ENCODE data around the gene INPP5A.
"Not testable (repeated sequence)": the region's sequence is repeated elsewhere in the genome, so short reads cannot be mapped to it uniquely, and the experiment has no call there.

The INPP5A gene

DNA sequence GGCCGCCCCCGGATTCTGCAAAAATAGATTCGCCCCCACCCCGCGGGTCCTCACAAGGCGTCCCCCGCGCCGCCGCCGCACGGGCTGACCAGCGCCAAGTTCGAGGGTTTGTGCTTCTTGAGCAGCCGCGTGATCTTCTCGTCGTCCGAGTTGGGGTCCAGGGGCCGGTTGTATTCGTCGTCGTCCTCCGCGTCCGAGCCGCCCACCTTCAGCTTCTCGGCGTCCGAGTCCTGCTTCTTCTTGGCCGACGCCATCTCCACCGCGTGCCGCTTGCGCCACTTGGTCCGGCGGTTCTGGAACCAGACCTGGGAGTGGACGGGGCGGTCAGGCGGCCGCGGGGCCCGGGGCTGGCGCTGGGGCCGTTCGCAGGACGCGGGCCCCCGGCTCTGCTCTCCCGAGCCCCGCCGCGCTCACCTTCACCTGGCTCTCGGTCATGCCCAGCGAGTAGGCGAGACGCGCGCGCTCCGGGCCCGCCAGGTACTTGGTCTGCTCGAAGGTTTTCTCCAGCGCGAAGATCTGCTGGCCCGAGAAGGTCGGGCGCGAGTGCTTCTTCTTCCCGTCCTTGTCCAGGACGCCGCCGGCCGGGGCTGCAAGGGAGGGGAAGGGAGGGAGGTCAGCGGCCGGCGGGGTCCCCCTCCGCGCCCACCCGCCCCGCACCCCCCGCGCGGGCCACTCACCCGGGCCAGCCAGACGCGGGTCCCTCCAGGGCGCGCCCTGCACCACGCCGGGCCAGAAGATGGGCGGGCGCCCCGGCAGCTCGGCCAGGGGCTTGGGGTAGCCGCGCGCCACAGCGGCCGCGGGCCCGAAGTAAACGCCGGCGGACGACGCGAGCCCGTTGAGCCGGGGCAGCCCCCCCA, 247.5 kb downstream of the INPP5A start:
- no peak for DNase-seq (ENCODE audit: low read depth)

DNA sequence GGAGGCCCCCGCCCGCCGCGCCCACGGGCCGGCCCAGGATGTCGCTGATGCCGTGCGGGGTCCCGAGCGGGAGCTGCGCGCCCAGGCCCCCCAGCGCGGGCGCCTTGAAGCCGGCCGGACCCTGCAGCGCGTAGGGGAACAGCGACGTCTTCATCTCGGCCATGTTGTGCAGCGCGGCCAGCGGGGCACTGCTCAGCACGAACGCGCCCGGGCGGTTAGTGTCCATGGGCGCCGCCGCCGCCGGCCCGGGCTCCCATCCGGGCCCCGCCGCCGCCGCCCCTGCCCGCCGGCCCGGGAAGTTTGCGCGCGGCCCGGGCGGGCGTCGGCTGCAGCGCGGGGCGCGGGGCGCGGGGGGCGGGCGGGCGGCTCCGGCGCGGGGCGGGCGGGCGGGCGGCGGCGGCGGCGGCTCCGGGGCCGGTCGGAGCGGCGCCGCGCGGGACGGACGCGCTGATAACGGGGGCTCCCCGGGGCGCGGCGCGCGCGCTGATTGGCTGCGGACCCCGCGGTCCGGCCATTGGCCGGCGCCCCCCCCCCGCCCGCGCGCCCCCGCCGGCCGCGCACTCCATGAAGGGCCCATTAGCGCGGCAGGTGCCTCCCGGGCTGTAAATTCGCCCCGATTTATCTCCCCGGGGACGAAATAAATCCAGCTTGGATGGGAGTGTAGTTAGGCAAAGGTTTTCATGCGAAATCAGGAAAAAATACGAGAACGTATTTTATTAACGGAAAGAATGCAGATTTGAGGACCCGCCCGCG, 248.3 kb downstream of the INPP5A start, which contains the start of gene NKX6-2:
NKX6-2 (minus strand) TSS at position 425 of the 753 bp plus-strand sequence; CDS start at position 226, 199 bp downstream.
- no peak for DNase-seq (ENCODE audit: low read depth)

DNA sequence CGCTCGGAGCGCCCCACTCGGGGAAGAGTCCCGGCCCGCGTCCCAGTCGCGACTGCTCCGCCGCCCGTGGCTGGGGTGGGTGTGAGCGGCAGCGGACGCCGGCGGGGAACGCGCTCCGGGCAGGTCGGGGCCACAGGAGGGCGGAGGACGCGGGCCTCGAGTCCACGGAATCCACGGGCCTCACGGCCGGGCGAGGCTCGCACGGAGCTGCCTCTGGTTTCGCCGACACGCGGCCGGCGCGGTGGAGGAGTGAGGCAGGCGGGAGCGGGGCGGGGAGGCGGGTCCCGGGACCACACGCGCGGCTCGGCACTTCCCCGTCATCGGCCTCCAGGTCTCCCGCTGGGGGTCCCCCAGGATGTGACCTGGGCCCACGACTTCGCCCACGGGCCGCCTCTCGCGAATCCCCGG, 248.9 kb downstream of the INPP5A start:
- DNase-seq (ENCODE audit: low read depth): no peak

DNA sequence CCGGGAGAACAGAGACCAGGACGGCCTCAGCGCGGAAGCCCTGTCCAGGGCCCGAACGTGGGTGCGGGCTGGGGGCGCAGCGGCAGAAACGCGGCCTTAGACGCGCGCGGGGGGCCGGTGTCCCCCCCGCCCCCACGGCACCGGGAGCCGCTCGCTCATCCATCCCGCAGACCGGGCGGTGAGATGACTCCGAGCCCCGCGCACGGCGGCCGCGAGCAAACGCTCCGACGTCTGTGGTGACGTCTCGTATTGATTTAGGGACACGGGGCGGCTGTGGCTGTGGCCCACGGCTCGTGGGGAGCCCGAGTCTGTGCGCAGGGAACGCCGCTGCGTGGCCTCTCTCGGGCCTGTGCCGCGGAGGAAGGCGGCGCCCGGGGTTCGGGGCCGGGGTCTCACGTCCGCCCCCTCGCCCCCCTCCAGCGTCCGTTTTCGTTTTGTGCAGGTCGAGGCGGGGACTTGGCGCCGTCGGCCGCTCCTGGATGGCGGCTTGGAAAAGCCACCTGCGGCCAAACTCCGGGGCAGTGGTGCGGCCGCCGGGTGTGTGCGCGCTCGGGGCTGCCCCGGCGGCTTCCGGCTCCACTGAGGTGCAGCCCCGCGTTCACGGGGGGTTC, 249.4 kb downstream of the INPP5A start:
- no peak for DNase-seq (ENCODE audit: low read depth)

DNA sequence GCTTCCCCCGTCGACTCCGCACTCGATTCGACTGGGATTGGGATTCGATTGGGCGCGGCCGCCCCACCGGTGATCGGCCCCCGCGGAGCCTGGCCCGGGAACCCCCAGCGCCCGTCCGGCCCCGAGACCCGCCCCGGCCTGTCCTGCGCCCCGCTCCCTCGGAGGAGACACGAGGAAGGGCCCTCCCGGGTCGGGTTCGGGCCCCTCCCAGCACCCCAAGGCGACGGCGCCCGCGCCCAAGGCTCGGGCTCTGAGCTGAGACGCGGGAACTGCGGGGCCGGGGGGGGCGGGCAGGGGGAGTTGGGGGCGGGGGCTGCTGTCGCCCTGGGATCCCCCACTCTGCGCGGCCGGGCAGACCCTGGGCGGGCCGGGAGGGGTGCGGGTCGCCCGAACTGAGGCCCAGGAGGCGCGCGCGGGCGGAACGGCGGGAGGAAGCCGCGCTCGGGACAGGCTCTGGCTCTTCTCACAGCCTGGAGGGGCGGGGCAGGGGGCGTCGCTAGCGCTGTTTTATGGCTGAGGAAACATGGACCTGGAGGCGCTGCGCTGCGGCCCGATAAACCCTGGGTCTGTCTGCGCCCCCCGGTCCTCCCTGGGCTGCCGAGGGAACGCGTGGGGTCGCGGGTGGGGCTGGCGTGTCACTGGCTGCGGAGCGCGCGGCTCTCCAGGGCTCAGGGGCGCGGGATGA, 250.1 kb downstream of the INPP5A start:
- DNase-seq (ENCODE audit: low read depth): no peak

DNA sequence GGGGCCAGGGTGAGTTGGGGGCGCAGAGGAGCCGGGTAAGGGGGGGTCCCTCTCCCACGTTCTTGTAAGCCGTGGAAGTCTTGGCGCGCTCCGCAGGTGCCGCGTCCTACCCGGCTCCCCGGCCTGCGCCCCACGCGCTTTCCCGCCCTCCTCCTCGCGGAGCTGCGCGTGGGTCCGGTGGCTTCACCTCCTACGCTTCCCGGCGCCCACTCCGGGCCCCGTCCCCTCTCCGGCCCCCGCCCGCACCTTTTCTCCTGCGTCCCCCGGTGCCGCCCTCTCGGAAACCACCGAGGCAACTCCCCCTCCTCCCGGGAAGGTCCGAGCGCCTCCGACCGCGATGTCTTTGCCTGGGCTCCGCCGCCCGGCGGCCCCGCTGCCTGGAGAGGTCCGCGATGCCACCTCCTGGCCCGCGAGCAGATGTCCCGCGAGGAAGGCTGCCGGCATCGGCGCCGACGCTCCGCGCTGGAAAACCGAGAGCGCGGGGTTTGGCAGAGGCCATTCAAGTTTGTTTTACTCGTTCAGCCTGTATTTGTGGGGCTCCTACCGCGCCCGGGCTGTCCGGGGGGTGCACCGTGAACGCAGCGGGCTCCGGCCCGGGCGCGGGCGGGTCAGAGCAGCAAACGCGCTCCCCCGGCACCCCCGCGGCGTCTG, 250.7 kb downstream of the INPP5A start:
- DNase-seq (ENCODE audit: low read depth): no peak

DNA sequence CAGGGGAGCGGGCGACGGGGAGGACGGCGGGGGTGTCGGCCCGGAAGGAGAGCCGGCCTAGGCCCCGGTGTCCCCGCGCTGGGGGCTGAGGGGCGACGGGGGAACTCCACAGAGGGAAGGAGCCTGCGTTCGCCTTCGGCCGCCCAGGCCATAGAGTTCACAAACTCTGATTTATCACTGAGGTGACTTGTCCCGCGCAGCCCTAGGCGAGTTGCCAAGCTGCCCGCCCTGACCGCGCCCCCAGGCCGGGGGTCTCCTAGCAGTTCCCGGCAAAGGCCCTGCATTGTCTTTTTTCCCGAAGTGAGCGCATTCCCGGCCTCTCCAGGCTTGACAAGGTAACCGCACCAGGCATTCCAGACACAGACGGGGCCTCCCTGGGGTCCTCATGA, 251.2 kb downstream of the INPP5A start:
- DNase-seq (ENCODE audit: low read depth): no peak

DNA sequence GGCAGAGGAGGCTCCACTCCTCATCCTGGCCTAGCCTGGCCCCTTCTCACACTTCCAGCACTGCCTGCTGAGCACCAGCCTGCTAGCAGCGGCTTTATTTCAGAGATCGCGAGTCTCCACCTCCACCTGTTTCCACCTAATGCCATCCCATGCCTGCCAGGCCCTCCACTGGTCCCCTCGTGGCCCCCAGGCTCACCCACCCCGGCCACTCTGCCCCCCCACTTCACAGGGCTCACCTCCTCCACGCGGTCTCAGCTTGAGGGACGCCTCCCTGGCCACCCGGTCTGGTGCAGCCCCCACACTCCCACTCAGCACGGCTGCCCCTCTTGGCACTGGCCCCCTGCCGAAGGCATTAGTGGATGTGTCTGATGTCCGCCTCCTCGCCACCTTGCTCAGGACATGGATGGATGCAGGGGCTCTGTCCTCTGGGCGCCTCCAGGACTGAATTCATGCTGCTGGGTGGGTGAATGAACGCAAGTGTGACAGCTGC, 252.1 kb downstream of the INPP5A start:
- DNase-seq (ENCODE audit: low read depth): no peak

DNA sequence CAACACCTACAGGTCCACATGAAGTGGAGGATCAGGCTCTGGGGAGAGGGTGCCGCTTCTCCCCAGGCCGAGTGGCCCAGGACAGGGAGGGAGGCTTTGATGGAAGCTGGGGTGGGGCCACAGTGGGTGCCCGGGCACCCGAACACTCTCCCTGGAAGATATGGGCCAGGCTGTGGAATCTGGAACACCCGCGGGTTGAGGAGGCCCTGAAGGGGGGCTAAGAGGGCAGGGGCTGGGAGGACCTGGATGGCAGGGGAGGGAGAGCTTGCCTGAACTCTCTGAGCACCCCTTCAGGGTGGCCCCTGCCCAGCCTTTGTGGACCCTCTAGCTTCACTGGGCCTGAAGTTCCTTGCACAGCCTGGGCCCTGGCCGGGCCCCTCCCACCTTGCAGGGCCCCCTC, 252.9 kb downstream of the INPP5A start:
- no peak for DNase-seq (ENCODE audit: low read depth)

DNA sequence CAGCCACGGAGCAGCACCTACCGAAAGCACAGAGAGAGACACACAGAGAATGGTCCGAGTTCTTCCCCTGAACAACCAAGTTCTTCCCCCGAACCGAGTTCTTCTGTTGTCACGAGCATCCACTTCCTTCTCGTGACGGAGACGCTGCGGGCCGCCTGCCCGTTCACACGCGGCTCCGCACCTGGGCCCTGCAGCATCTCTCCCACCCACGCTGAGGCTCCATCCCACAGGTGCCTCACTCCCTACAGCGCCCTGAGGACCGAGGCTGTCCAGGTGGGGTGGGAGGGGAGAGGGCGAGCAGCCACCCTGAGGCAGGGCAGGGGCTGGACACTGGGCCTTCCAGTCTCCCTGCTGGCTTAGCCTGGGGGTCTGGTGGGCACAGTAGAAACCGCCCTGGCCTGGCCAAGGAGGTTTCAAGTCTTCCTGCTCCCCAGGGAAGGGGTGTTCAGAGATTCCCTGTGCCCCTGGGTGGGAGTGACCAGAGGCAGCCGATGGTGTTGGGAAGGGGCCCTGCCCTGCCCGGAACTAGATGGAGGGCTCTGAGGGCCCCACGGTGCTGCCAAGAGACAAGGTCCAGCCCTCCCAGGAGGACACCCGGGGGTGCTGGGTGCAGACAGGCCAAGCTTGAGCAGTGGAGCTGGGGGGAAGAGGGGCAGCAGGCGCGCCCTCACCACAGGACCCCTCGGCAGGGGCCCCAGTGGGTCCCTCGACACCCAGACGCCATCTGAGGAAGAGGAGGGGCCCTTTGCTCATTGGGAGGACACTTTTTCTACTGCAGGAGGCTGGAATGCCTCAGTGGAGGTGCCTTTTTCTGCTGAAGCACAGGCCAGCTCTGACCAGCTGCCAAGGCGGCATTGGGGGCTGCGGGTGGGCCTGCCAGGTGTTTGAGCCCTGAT, 253.6 kb downstream of the INPP5A start:
- DNase-seq (ENCODE audit: low read depth): no peak

DNA sequence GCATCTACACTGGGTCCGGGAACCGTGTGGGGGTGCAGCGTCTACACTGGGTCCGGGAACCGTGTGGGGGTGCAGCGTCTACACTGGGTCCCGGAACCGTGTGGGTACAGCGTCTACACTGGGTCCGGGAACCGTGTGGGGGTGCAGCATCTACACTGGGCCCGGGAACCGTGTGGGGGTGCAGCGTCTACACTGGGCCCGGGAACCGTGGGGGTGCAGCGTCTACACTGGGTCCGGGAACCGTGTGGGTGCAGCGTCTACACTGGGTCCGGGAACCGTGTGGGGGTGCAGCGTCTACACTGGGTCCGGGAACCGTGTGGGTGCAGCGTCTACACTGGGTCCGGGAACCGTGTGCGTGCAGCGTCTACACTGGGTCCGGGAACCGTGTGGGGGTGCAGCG, 254.5 kb downstream of the INPP5A start:
- not testable (repeated sequence) for DNase-seq (ENCODE audit: low read depth)

DNA sequence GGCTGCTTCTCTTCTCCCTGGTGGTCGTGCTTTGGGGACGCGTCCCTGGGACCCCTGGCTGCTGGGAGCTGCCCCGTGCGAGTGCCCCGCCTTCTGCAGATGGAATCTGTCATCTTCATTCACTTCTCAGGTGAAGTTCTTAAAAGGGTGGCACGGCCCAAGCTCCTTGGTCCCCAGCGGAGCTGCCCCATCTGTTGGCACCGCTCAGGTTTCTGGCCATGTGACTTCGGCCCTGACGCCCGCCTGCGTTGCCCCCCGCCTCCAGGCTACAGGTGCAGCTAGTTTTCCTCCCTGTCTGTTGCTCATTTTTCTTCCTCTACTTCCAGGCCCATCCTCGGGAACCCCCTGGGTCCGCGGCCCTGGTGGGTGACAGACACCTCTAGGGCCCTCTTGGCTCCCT, 255.2 kb downstream of the INPP5A start:
- no peak for DNase-seq (ENCODE audit: low read depth)

DNA sequence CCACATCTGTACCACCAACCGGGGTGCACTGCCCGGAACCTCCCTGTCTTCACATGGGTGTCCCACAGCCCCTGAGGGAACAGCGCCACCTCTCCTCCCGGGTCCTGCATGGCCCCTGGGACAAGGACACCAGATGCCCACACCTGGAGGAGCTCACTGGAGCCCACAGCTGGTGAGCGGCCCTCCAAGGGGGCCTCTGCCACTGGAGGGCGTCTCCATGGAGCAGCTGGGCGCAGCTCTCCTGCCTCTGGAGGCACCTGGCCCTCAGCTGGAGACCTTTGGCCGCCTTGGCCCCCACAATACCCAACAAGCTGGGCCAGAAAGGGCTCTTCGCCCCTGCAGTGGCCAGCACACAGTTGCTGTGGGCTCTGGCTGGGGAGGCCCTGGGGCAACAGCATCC, 255.6 kb downstream of the INPP5A start:
- DNase-seq (ENCODE audit: low read depth): no peak

DNA sequence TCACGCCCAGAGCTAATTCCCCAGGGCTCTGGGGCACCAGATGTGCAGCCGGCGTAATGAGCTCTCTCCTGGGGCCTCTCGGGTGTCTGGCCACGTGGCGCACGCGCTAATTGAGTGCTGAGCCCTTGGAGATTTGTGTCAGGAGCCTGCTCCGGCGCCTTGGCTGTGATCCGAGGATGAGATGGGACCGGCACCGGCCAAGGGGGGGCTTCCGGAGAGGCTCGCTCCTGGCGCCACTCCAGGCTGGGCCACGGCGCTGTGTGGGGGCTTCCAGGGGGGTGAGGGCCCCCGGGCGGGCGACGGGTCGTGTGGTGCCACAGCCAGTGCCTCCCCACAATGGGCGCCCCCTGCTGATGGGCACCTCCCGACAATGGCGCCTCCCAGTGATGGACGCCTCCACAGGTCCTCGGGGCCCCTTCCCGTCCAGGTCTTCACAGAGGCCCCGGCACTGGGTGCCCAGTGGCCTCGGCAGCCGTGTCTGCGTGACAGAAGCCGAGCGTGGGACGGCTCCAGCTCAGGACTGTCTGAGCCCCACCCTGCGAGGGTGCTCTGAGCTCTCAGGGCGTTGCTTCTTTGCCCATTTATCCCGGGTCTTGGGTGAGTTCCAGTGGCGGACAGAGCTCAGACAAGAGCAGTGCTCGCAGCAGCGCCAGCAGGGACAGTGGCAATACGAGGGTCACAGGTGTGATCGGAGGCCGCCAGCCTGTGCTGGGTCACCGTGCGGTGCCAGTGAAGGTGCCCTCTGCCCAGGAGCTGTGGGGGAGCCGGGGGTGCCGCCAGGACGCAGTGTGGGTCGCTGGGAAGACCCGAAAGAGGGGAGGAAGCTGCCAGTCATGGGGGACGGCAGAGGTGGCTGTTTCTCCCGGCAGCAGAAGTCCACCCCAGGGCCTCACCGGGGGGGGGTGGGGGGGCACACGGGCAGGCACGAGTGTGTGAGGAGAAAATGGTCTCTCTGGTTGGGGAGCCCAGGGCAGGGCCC, 256.6 kb downstream of the INPP5A start:
- DNase-seq (ENCODE audit: low read depth): no peak

DNA sequence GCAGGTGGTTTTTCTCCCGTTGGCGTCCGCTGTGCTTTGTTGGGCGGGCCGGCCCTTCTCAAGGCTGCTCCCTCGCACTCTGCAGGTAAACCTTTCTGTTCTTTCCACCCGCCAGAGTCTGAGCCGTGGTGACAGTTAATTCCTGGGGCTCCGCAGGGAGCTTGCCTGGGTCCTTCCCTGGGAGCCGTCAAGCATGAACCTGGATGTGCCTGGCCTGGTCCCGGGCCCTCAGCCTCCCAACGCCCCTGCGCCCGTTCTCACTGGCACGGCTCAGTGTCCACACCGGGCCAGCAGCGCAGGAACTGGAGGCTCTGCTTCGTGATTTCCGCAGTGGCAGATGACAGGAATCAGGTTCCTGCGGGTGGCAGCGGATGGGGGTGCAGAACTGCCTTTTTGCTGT, 259.3 kb downstream of the INPP5A start:
- DNase-seq (ENCODE audit: low read depth): no peak

DNA sequence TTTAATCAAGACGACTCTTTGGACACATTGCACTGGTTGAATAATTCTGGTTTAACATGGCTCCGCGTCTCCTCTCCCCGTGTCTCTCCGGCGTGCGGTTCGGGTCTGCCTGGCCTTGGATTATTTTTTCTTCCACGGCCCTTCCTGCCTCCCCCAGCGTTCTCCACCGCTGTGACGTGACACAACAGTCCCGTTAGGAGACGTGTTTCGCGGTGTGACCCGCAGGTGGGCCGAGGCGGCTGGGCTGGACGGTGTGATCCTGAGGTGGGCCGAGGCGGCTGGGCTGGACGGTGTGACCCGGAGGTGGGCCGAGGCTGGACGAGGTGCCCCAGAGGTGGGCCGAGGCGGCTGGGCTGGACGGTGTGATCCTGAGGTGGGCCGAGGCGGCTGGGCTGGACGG, 260.4 kb downstream of the INPP5A start:
- DNase-seq (ENCODE audit: low read depth): not testable (repeated sequence)

DNA sequence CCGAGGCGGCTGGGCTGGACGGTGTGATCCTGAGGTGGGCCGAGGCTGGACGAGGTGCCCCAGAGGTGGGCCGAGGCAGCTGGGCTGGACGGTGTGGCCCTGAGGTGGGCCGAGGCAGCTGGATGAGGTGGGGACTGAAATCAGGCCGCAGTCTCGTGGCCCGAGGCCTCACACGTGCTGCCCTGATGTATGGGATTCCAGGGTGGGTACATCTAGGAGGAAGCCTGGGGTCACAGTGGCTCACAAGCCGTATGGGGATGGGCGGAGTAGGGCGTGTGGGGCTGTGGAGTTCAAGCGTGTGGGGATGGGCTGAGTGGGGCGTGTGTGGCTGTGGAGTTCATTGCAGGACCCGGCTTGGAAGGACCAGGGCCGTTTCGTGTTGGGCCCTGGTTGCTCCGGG, 260.8 kb downstream of the INPP5A start:
- DNase-seq (ENCODE audit: low read depth): no peak

DNA sequence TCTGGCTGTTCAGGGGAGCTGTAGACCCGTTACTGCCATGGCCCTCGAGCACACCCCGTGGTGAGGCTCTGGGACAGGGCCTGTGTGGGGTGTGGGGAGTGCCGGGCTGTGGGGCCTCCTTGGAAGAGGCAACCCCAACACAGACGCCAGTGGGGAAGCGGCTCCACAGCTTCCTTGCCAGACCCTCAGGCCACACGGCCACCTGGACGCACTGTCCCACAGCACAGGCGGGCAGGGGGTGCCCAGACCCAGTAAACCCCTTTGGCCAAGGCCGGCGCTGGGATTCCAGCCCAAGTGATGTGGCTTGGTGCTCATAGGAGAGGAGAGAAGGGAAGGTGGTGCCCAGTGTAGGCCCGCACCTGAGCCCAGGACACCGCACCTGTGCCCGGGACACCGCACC, 261.3 kb downstream of the INPP5A start:
- no peak for DNase-seq (ENCODE audit: low read depth)

DNA sequence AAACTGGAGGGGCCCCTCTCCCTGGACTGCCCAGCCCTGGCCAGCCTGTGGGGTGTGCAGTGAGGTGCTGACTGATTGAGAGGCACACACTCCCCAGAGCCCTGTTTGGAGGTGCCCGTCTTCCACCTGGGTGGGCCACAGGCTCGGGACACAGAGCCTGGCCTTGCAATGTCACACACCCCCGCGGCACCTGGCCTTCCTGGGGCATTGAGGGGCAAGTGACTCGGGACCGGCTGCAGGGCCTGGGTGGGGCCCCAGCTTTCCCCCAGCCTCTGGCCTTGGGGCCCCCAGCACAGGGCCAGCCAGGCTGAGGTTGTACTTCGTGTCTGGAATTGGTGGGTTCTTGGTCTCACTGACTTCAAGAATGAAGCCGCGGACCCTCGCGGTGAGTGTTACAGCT, 262.3 kb downstream of the INPP5A start:
- DNase-seq (ENCODE audit: low read depth): no peak

Measured in stimulated activated CD8-positive, alpha-beta memory T cell treated with anti-CD3 and anti-CD28 coated beads, Interleukin-12 subunit alpha, Interleukin-12 subunit beta, amount 100 ng/mL, for 4 hours (primary cell).